H1 (cell line): Measurements from ENCODE around the gene TLCD5. TPM values are rescaled to one million over a fixed set of nuclear protein-coding genes. Genes with fewer than 3 reads are reported as not detected.

ENCODE experiments used
- CTCF ChIA-PET: fragments of 300-600 bp; sonication (Branson Sonifier 250); formaldehyde crosslinking; loops from one replicate; lab custom pipeline; 2021; ENCODE audit not compliant: partially characterized antibody; lab: Charles Lee
- POLR2A ChIA-PET: fragments of 300-600 bp; sonication (Branson Sonifier 250); formaldehyde crosslinking; loops from one replicate; lab custom pipeline; 2021; ENCODE audit warnings: inconsistent platforms; ENCODE audit not compliant: partially characterized antibody; lab: Charles Lee
- DNase-seq, 2 experiments: peaks; one replicate each; pipeline versions ENCODE4 v3.0.0 to v3.0.0-alpha.2; 2010 to 2022; ENCODE audit warnings: low spot score in 2 of 2, low read depth in 1 of 2, mixed read lengths in 1 of 2
- FAIRE-seq: peaks from 2 replicates; lab custom pipeline; 2011; peaks lifted over from hg19 to GRCh38; lab: Jason Lieb, UNC
- H2AFZ ChIP-seq: 2 replicates; pipeline ENCODE4 v1.8.1; 2012; ENCODE audit warnings: low read length, inconsistent platforms
- H2AK5ac ChIP-seq: 2 replicates; pipeline ENCODE4 v1.6.1; 2013; ENCODE audit warnings: low read depth, low read length
- H2BK120ac ChIP-seq: replicated peaks from 2 replicates; pipeline ENCODE3; 2013; ENCODE audit warnings: low read depth, low read length, inconsistent platforms
- H2BK12ac ChIP-seq: 2 replicates; pipeline ENCODE4 v1.6.1; 2013; ENCODE audit warnings: low read depth, low read length
- H2BK15ac ChIP-seq: 2 replicates; pipeline ENCODE4 v1.6.1; 2013; ENCODE audit warnings: low read length
- H2BK20ac ChIP-seq: 2 replicates; pipeline ENCODE4 v1.6.1; 2013; ENCODE audit warnings: low read length
- H2BK5ac ChIP-seq: 2 replicates; pipeline ENCODE4 v1.6.1; 2013; ENCODE audit warnings: low read depth, low read length
- H3K14ac ChIP-seq: 2 replicates; pipeline ENCODE4 v1.6.1; 2013; ENCODE audit warnings: inconsistent platforms; ENCODE audit not compliant: insufficient read length
- H3K18ac ChIP-seq: 2 replicates; pipeline ENCODE4 v1.6.1; 2013; ENCODE audit warnings: low read length; ENCODE audit errors: extremely low read depth
- H3K23ac ChIP-seq: 2 replicates; pipeline ENCODE4 v1.6.1; 2013; ENCODE audit warnings: inconsistent platforms; ENCODE audit not compliant: insufficient read length
- H3K23me2 ChIP-seq: 2 replicates; pipeline ENCODE4 v1.6.1; 2013; ENCODE audit warnings: low read depth, low read length
- H3K27ac ChIP-seq: 2 replicates; pipeline ENCODE4 v1.6.1; 2011; ENCODE audit warnings: low read depth, low read length, inconsistent platforms
- H3K27me3 ChIP-seq, 4 experiments: replicated peaks in 1 of 4; 1 replicate in 1 of 4; 2 replicates in 3 of 4; pipeline versions ENCODE4 v1.6.1 to v1.8.1; 2011 to 2013; ENCODE audit warnings: low read length in 3 of 4, mild to moderate bottlenecking in 3 of 4, inconsistent platforms in 2 of 4, mixed read lengths in 2 of 4, moderate library complexity in 1 of 4; ENCODE audit not compliant: control insufficient read depth in 3 of 4, insufficient read depth in 3 of 4; ENCODE audit errors: extremely low read depth in 1 of 4
- H3K36me3 ChIP-seq, 4 experiments: 2 replicates each; pipeline versions ENCODE4 v1.6.1 to v1.8.1; 2011 to 2013; ENCODE audit warnings: mild to moderate bottlenecking in 4 of 4, low read length in 3 of 4, moderate library complexity in 2 of 4, control low read depth in 1 of 4, inconsistent platforms in 1 of 4; ENCODE audit not compliant: insufficient read depth in 4 of 4, control insufficient read depth in 2 of 4
- H3K4ac ChIP-seq: replicated peaks from 2 replicates; pipeline ENCODE3; 2013; ENCODE audit warnings: low read length, low read depth, mixed read lengths, inconsistent platforms; ENCODE audit not compliant: insufficient read length
- H3K4me1 ChIP-seq, 4 experiments: replicated peaks in 1 of 4; 1 replicate in 1 of 4; 2 replicates in 3 of 4; pipeline versions ENCODE4 v1.6.1 to v1.8.1; 2011 to 2013; ENCODE audit warnings: low read length in 3 of 4, inconsistent platforms in 2 of 4, mixed read lengths in 1 of 4; ENCODE audit not compliant: insufficient read depth in 4 of 4, control insufficient read depth in 3 of 4
- H3K4me2 ChIP-seq, 2 experiments: 2 replicates each; pipeline versions ENCODE4 v1.6.1 to v1.8.1; 2011 to 2013; ENCODE audit warnings: low read depth in 2 of 2, low read length in 2 of 2, control low read depth in 1 of 2, inconsistent platforms in 1 of 2, mild to moderate bottlenecking in 1 of 2; ENCODE audit not compliant: insufficient read depth in 1 of 2
- H3K4me3 ChIP-seq, 4 experiments: fragments of 200-600, 300-600 bp in 1 of 4; sonication (generic), shearing (Covaris generic), sonication (Bioruptor Twin) in 1 of 4; 2 replicates each; pipeline versions ENCODE4 v1.5.1 to v1.8.1; 2011 to 2016; ENCODE audit warnings: low read length in 4 of 4, low read depth in 3 of 4, control low read depth in 2 of 4, inconsistent platforms in 2 of 4, mild to moderate bottlenecking in 2 of 4, mixed read lengths in 1 of 4, moderate library complexity in 1 of 4; ENCODE audit not compliant: insufficient read depth in 2 of 4; ENCODE audit errors: extremely low read depth in 1 of 4
- H3K56ac ChIP-seq: replicated peaks from 2 replicates; pipeline ENCODE3; 2013; ENCODE audit warnings: low read depth, mild to moderate bottlenecking, mixed read lengths, low read length, inconsistent platforms; ENCODE audit not compliant: insufficient read length
- H3K79me1 ChIP-seq: 2 replicates; pipeline ENCODE4 v1.6.1; 2013; ENCODE audit warnings: low read depth, low read length, control low read depth
- H3K79me2 ChIP-seq, 2 experiments: 2 replicates each; pipeline versions ENCODE4 v1.6.1 to v1.8.1; 2012 to 2013; ENCODE audit warnings: low read length in 2 of 2, mild to moderate bottlenecking in 2 of 2, inconsistent platforms in 1 of 2; ENCODE audit not compliant: insufficient read depth in 2 of 2, control insufficient read depth in 1 of 2
- H3K9ac ChIP-seq, 4 experiments: replicated peaks in 1 of 4; 1 replicate in 1 of 4; 2 replicates in 3 of 4; pipeline versions ENCODE4 v1.6.1 to v1.8.1; 2011 to 2013; ENCODE audit warnings: low read depth in 3 of 4, low read length in 3 of 4, control low read depth in 2 of 4, mild to moderate bottlenecking in 2 of 4, moderate library complexity in 2 of 4, inconsistent platforms in 1 of 4; ENCODE audit errors: extremely low read depth in 1 of 4
- H3K9me3 ChIP-seq, 2 experiments: 2 replicates each; pipeline versions ENCODE4 v1.6.1 to v1.8.1; 2012 to 2013; ENCODE audit warnings: mild to moderate bottlenecking in 2 of 2, moderate library complexity in 2 of 2, control low read depth in 1 of 2, inconsistent platforms in 1 of 2, low read depth in 1 of 2, low read length in 1 of 2, mixed read lengths in 1 of 2; ENCODE audit not compliant: insufficient read depth in 2 of 2
- H4K20me1 ChIP-seq, 2 experiments: replicated peaks in 1 of 2; 2 replicates each; pipeline versions ENCODE3 to v1.8.1; 2011 to 2013; ENCODE audit warnings: inconsistent platforms in 2 of 2, low read length in 2 of 2, mild to moderate bottlenecking in 1 of 2; ENCODE audit not compliant: insufficient read depth in 2 of 2, control insufficient read depth in 1 of 2
- H4K5ac ChIP-seq: 2 replicates; pipeline ENCODE4 v1.6.1; 2013; ENCODE audit warnings: low read length, low read depth, mixed read lengths, inconsistent platforms; ENCODE audit not compliant: insufficient read length
- H4K8ac ChIP-seq: 2 replicates; pipeline ENCODE4 v1.8.0; 2013; ENCODE audit warnings: mild to moderate bottlenecking, moderate library complexity, low read length, inconsistent platforms; ENCODE audit not compliant: insufficient read depth; ENCODE audit errors: extremely low read depth
- H4K91ac ChIP-seq: replicated peaks from 2 replicates; pipeline ENCODE3; 2013; ENCODE audit warnings: low read length, mixed read lengths, inconsistent platforms; ENCODE audit not compliant: insufficient read length
- EZH2 ChIP-seq: fragments of 200-600 bp; sonication (generic); IDR thresholded peaks from 2 replicates; pipeline ENCODE4 v1.7.1; 2012; ENCODE audit warnings: low read depth, mild to moderate bottlenecking, moderate library complexity, low read length, inconsistent platforms; ENCODE audit not compliant: severe bottlenecking
- WGBS, 2 experiments: shearing (Covaris generic) in 1 of 2; methylation state at CpG; one replicate each; pipeline versions ENCODE4 v1.1.6 to v1.1.7; 2013 to 2015; ENCODE audit warnings: low lambda C conversion rate in 2 of 2, mixed read lengths in 2 of 2, inconsistent platforms in 1 of 2, low coverage in 1 of 2, missing lambda C conversion rate in 1 of 2; ENCODE audit not compliant: insufficient replicate concordance in 2 of 2, insufficient coverage in 1 of 2, insufficient read length in 1 of 2; ENCODE audit errors: extremely low coverage in 1 of 2, missing lambda C conversion rate in 1 of 2; 5-methylcytosine and 5-hydroxymethylcytosine counted together
- polyA plus RNA-seq, 7 experiments: library from polyadenylated mRNA; depleted of rRNA in 3 of 7; stranded (reverse) in 5 of 7; unstranded in 2 of 7; fragments of >200 nt in 5 of 7; fragments of 200-250 nt in 2 of 7; gene quantifications; 1 replicate in 5 of 7; 2 replicates in 1 of 7; 4 replicates in 1 of 7; pipeline versions ENCODE4 v1.2.1 to v1.2.3, GENCODE V29; 2011 to 2013; ENCODE audit warnings: missing spikeins in 2 of 7, mixed read lengths in 2 of 7
- total RNA-seq: library from RNA; stranded (reverse); fragmentation: NEBNext Ultra II Directional; extraction: Animal tissue kit (Norgen Biotek cat#: 25700); gene quantifications from 2 replicates; pipeline ENCODE4 v1.2.1, GENCODE V29; 2021
- TF ChIP-seq, protein P1 (sequence below), 3 experiments: IDR thresholded peaks; 1 replicate in 2 of 3; 2 replicates in 1 of 3; pipeline versions ENCODE4 v1.5.1 to v1.6.1; 2011; ENCODE audit warnings: low read length in 3 of 3, mild to moderate bottlenecking in 3 of 3, inconsistent platforms in 2 of 3, low read depth in 1 of 3, moderate library complexity in 1 of 3; ENCODE audit not compliant: insufficient read depth in 1 of 3; ENCODE audit errors: control extremely low read depth in 1 of 3

TLCD5 gene
- total and polyA plus RNA-seq, 2 of the 8 experiments (the other 6 are each of a cell fraction or from before 2014, with no cell fraction given) = 9.5 to 10.1 TPM

GRCh38 chr11:120340529-120340928 lies 15.4 kb downstream of the TLCD5 start:
- DNase-seq (no peak), FAIRE-seq (no peak)
- Histone ChIP-seq H2BK12ac (no peak overlapping the region), H3K4me2 (no peak overlapping the region), H3K79me2 (peaks cover 8 to 83% of the 10 kb centered on the region in 2 experiments; a peak in 3 of 4 replicates), H3K27ac (no peak overlapping the region), H3K9me3 (no peaks in the 10 kb centered on the region), H2AFZ (no peak overlapping the region), H2AK5ac (no peak overlapping the region), H3K4ac (no peak overlapping the region), H2BK5ac (no peak overlapping the region), H3K79me1 (no peaks in the 10 kb centered on the region), H3K36me3 (no peaks in the 10 kb centered on the region), H3K27me3 (no peaks in the 10 kb centered on the region), H3K23me2 (peaks cover 6% of the 10 kb centered on the region), H3K23ac (no peak overlapping the region), H4K8ac (no peak overlapping the region), H2BK120ac (no peak overlapping the region), H3K4me1 (peaks cover 0 to 7% (median 4%) of the 10 kb centered on the region in 4 experiments; a peak in 6 of 7 replicates), H3K4me3 (no peak overlapping the region), H4K5ac (no peak overlapping the region), H3K9ac (no peak overlapping the region), H2BK15ac (no peak overlapping the region), H4K20me1 (peaks cover 3 to 10% of the 10 kb centered on the region in 2 experiments), H3K14ac (no peak overlapping the region)
- ChIA-PET CTCF (interaction anchor here (0.6 to 1.2 kb wide), 2 partner anchors 91 to 157 kb away, joined by 3 to 4 read pairs; no protein-coding TSS in a partner anchor), POLR2A (interaction anchor here (1.1 kb wide), 1 partner anchor 9 kb away, joined by 3 read pairs; no protein-coding TSS in a partner anchor)
- WGBS, 2 experiments = 94% methylated on average over 2 of the region's 2 CpGs; no CpG with 5 or more reads in 1 of the 2 experiments
- TF ChIP-seq EZH2 = no peak
- TF ChIP-seq, protein P1, sequence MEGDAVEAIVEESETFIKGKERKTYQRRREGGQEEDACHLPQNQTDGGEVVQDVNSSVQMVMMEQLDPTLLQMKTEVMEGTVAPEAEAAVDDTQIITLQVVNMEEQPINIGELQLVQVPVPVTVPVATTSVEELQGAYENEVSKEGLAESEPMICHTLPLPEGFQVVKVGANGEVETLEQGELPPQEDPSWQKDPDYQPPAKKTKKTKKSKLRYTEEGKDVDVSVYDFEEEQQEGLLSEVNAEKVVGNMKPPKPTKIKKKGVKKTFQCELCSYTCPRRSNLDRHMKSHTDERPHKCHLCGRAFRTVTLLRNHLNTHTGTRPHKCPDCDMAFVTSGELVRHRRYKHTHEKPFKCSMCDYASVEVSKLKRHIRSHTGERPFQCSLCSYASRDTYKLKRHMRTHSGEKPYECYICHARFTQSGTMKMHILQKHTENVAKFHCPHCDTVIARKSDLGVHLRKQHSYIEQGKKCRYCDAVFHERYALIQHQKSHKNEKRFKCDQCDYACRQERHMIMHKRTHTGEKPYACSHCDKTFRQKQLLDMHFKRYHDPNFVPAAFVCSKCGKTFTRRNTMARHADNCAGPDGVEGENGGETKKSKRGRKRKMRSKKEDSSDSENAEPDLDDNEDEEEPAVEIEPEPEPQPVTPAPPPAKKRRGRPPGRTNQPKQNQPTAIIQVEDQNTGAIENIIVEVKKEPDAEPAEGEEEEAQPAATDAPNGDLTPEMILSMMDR (IDR thresholded peaks at IDR 0.05; ENCODE audit: control extremely low read depth in 1 of 3, insufficient read depth in 1 of 3, low read depth in 1 of 3, low read length in 3 of 3) = no peak
- TF ChIP-seq, all 59 proteins: peak for 0
- no peak overlapping the region for H4K91ac ChIP-seq
- no peak overlapping the region for H2BK20ac ChIP-seq
- H3K18ac ChIP-seq = no peak overlapping the region
- H3K56ac ChIP-seq = no peak overlapping the region
